SU-DHL-6 (cell line): Measurements from ENCODE around the gene KRT73.

Source experiments
- H2AFZ ChIP-seq: fragments of 200-600 bp; sonication (generic); 2 replicates; pipeline ENCODE4 v1.6.1; 2014; ENCODE audit warnings: low read depth, mild to moderate bottlenecking, moderate library complexity, mixed read lengths, antibody characterized with exemption, low read length; ENCODE audit not compliant: severe bottlenecking
- H3F3A ChIP-seq: fragments of 200-600 bp; shearing (Covaris generic); 2 replicates; pipeline ENCODE4 v1.6.0; 2016; ENCODE audit warnings: antibody characterized with exemption, mild to moderate bottlenecking; ENCODE audit not compliant: insufficient read depth
- H3K27ac ChIP-seq: fragments of 200-600 bp; sonication (generic); 2 replicates; pipeline ENCODE4 v1.5.1; 2016; ENCODE audit warnings: low read depth, mild to moderate bottlenecking, low read length, moderate library complexity, mixed read lengths
- H3K27me3 ChIP-seq: fragments of 200-600 bp; sonication (generic), shearing (Covaris generic); 2 replicates; pipeline ENCODE4 v1.6.0; 2014; ENCODE audit warnings: mild to moderate bottlenecking, low read length
- H3K36me3 ChIP-seq: fragments of 200-600 bp; sonication (generic); 2 replicates; pipeline ENCODE4 v1.6.1; 2014; ENCODE audit warnings: mild to moderate bottlenecking, low read length, mixed read lengths
- H3K4me2 ChIP-seq: fragments of 300-600, 200-600 bp; shearing (Covaris generic), sonication (generic); 2 replicates; pipeline ENCODE4 v1.6.0; 2014; ENCODE audit warnings: low read length, low read depth, mild to moderate bottlenecking; ENCODE audit not compliant: poor library complexity, severe bottlenecking
- H3K4me3 ChIP-seq: fragments of 200-600 bp; sonication (generic); 2 replicates; pipeline ENCODE4 v1.5.1; 2014; ENCODE audit warnings: antibody characterized with exemption, low read length, mild to moderate bottlenecking, mixed read lengths; ENCODE audit not compliant: insufficient read depth, poor library complexity, severe bottlenecking
- H3K79me2 ChIP-seq: fragments of 200-600 bp; sonication (generic); 2 replicates; pipeline ENCODE4 v1.6.1; 2014; ENCODE audit warnings: mild to moderate bottlenecking, low read length, moderate library complexity; ENCODE audit not compliant: insufficient read depth
- H3K9ac ChIP-seq: fragments of 200-600 bp; sonication (generic); 2 replicates; pipeline ENCODE4 v1.7.0; 2014; ENCODE audit warnings: mild to moderate bottlenecking, low read length
- H3K9me2 ChIP-seq: fragments of 200-600 bp; sonication (generic); replicated peaks from 2 replicates; pipeline ENCODE4 v1.6.1; 2014; ENCODE audit warnings: low read length; ENCODE audit not compliant: insufficient read depth
- H3K9me3 ChIP-seq: fragments of 200-600 bp; sonication (generic); 2 replicates; pipeline ENCODE4 v1.6.1; 2014; ENCODE audit warnings: low read length, mixed read lengths; ENCODE audit not compliant: insufficient read depth
- H4K20me1 ChIP-seq: fragments of 200-600 bp; sonication (generic); 2 replicates; pipeline ENCODE4 v1.6.1; 2014; ENCODE audit warnings: low read depth, mild to moderate bottlenecking, antibody characterized with exemption, low read length, moderate library complexity, mixed read lengths
- EZH2phosphoT487 ChIP-seq: fragments of 200-600 bp; sonication (generic), shearing (Covaris generic); conservative IDR thresholded peaks from 2 replicates; pipeline ENCODE4 v1.6.1; 2018; ENCODE audit warnings: mild to moderate bottlenecking, antibody characterized with exemption, low read length, moderate library complexity, mixed read lengths
- TF ChIP-seq, protein P1 (sequence below): fragments of 200-600 bp; sonication (generic); IDR thresholded peaks from one replicate; pipeline ENCODE4 v1.5.1; 2017; ENCODE audit warnings: antibody characterized with exemption, mild to moderate bottlenecking, low read length, moderate library complexity; ENCODE audit not compliant: insufficient read depth, poor library complexity, severe bottlenecking

KRT73 gene

DNA sequence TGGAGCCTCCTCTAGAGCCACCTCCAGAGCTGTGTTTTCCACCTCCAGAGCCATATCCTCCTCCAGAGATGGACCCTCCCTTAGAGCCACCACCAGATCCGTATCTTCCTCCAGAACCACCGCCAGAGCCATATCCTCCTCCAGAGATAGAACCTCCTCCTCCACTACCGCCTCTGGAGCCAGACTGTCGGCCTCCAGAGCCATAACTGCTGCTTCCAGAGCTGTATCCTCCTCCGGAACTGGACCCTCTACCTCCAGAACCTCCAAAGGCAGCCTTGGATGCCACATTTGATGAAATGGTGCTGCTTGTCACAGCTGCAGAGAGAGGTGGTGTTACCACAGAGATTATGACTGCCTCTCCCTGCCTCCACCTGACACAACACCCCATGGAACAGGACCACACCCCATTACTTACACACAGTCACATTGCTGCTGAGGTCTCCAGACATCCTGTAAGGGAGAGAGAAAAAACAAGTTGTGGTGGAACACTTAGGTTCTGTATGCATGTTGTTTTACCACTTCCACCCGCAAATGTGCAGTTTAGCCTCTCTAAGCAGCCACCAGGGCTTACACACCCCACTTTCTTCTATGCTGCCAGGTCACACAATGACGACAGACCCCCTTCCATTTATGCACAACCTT, 26.9 kb upstream of the KRT73 start:
- H2AFZ ChIP-seq: no peak overlapping the region
- H3K9me3 ChIP-seq: no peaks in the 10 kb centered on the region
- H3K79me2 ChIP-seq: no peaks in the 10 kb centered on the region
- no peak overlapping the region for H3K9ac ChIP-seq
- no peaks in the 10 kb centered on the region for H3K27me3 ChIP-seq
- no peaks in the 10 kb centered on the region for H3K9me2 ChIP-seq
- H3K27ac ChIP-seq: no peak overlapping the region
- no peaks in the 10 kb centered on the region for H3F3A ChIP-seq
- no peak for TF ChIP-seq EZH2phosphoT487
- TF ChIP-seq, protein P1, sequence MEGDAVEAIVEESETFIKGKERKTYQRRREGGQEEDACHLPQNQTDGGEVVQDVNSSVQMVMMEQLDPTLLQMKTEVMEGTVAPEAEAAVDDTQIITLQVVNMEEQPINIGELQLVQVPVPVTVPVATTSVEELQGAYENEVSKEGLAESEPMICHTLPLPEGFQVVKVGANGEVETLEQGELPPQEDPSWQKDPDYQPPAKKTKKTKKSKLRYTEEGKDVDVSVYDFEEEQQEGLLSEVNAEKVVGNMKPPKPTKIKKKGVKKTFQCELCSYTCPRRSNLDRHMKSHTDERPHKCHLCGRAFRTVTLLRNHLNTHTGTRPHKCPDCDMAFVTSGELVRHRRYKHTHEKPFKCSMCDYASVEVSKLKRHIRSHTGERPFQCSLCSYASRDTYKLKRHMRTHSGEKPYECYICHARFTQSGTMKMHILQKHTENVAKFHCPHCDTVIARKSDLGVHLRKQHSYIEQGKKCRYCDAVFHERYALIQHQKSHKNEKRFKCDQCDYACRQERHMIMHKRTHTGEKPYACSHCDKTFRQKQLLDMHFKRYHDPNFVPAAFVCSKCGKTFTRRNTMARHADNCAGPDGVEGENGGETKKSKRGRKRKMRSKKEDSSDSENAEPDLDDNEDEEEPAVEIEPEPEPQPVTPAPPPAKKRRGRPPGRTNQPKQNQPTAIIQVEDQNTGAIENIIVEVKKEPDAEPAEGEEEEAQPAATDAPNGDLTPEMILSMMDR: no peak
- no peak overlapping the region for H3K4me3 ChIP-seq
- H3K4me2 ChIP-seq: no peak overlapping the region
- no peaks in the 10 kb centered on the region for H3K36me3 ChIP-seq
- H4K20me1 ChIP-seq: no peaks in the 10 kb centered on the region

DNA sequence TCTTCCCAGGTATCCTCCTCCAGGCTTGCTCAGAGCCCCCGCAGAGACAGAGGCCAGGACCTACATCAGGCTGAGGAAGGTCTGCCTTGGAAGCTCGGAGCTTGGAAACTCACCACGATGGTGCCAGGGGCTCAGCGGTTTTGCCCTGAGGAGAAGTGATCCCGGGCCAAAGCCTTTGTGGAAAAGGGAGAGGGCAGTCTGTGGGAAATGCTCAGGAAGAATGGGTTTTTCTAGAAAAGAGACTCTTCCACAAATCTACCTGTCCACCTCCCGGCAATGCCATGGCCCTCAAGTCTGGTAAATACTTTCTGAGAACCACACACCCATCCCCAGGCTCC, 25.7 kb upstream of the KRT73 start:
- Histone ChIP-seq H3K4me3 (no peak overlapping the region), H4K20me1 (no peaks in the 10 kb centered on the region), H3K27ac (no peak overlapping the region), H3K79me2 (no peaks in the 10 kb centered on the region), H3K27me3 (no peaks in the 10 kb centered on the region), H3K4me2 (no peak overlapping the region), H3F3A (no peaks in the 10 kb centered on the region), H2AFZ (no peak overlapping the region), H3K9me2 (no peaks in the 10 kb centered on the region), H3K36me3 (no peaks in the 10 kb centered on the region), H3K9me3 (no peaks in the 10 kb centered on the region), H3K9ac (no peak overlapping the region)
- no peak for TF ChIP-seq EZH2phosphoT487
- TF ChIP-seq, protein P1: no peak

DNA sequence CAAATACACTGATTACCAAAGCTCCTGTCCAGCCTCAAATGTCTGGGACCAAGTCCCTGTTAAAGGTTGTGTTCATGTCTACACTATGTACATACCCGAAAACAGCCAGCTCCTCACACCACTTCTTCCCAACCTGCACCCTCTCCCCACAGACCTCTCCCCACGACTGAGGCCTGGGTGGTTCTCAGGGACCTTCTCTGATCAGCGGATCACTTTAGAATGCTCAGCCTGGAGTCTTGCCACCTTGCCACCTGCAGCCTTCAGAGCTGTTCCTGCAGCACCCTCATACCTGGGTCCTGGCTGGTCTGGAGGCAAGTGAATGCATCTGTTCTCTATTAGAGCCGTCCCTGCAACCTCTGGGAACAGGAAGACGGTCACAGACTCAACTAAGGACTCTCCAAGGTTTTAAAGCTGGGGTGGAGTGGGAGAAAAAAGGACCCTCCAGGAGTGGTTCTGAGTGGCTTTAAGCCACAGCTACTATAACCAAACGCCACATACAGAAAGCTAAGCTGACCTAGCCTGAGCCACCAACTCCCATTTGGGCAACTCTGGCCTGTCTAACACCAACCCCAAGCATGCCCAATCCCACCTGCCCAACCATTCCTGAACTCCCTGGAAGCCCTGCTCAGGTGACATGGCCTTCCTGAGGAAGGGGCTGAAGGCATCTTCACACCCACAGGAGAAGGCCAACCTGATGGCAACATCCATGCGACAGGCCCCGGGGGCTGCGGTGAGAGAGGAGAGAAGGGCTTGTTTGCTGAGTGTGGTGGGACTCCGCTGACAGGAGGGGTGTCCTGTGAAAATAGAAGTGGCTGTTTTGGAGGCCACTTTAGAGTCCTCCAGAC, 25.1 kb upstream of the KRT73 start:
- no peaks in the 10 kb centered on the region for H3K36me3 ChIP-seq
- no peak overlapping the region for H3K27ac ChIP-seq
- H2AFZ ChIP-seq: no peak overlapping the region
- no peaks in the 10 kb centered on the region for H3K79me2 ChIP-seq
- no peak overlapping the region for H3K9ac ChIP-seq
- H3K27me3 ChIP-seq: no peaks in the 10 kb centered on the region
- no peaks in the 10 kb centered on the region for H4K20me1 ChIP-seq
- H3K4me2 ChIP-seq: no peak overlapping the region
- no peak overlapping the region for H3K4me3 ChIP-seq
- H3K9me2 ChIP-seq: no peaks in the 10 kb centered on the region
- H3K9me3 ChIP-seq: no peaks in the 10 kb centered on the region
- no peak for TF ChIP-seq EZH2phosphoT487
- TF ChIP-seq, protein P1: no peak
- no peaks in the 10 kb centered on the region for H3F3A ChIP-seq
